Activated B cell treated with CpG ODN at 0.5 μM for 24 hours (primary cell): Measurements from ENCODE around the gene PRSS48. TPM values are rescaled to one million over a fixed set of nuclear protein-coding genes. Genes with fewer than 3 reads are reported as not detected.
"Not testable (repeated sequence)": the region's sequence is repeated elsewhere in the genome, so short reads cannot be mapped to it uniquely, and the experiment has no call there.

Experiments used
- ATAC-seq: fragments of 200-7000 bp; cut with Tn5 transposase; one replicate; pipeline ENCODE4 v1.10.0; 2021; ENCODE audit warnings: low read depth, mild to moderate bottlenecking, moderate library complexity
- CTCF ChIA-PET: fragments of 350-600 bp; sonication (Branson Sonifier 250); formaldehyde crosslinking; loops from one replicate; lab custom pipeline; 2021; ENCODE audit warnings: antibody characterized with exemption; lab: Charles Lee
- POLR2A ChIA-PET: fragments of 350-600 bp; sonication (Branson Sonifier 250); formaldehyde crosslinking; loops from one replicate; lab custom pipeline; 2021; ENCODE audit warnings: antibody characterized with exemption; lab: Charles Lee
- DNase-seq: peaks from one replicate; pipeline ENCODE4 v3.0.0; 2022
- H3K27ac Mint-ChIP-seq: one replicate; pipeline ENCODE4 v1.8.0; 2020; ENCODE audit warnings: mixed read lengths
- H3K27me3 Mint-ChIP-seq: one replicate; pipeline ENCODE4 v1.8.0; 2021; ENCODE audit warnings: mixed read lengths
- H3K36me3 Mint-ChIP-seq: one replicate; pipeline ENCODE4 v1.8.0; 2021; ENCODE audit warnings: low read depth, mixed read lengths
- H3K4me1 Mint-ChIP-seq: one replicate; pipeline ENCODE4 v1.8.0; 2021; ENCODE audit warnings: mixed read lengths
- H3K4me3 Mint-ChIP-seq: one replicate; pipeline ENCODE4 v1.8.0; 2020; ENCODE audit warnings: mild to moderate bottlenecking, mixed read lengths
- H3K9me3 Mint-ChIP-seq: one replicate; pipeline ENCODE4 v1.8.0; 2020; ENCODE audit warnings: mixed read lengths
- intact Hi-C: fragments of 100-400 bp; cut with micrococcal nuclease; formaldehyde crosslinking; loops from one replicate; pipeline ENCODE4 v1.15.1; 2024
- total RNA-seq: library from RNA; stranded (reverse); gene quantifications from 2 replicates; pipeline ENCODE4 v1.2.3, GENCODE V29; 2022
- TF ChIP-seq, protein P1 (sequence below): fragments of 200-600 bp; IDR thresholded peaks from one replicate; pipeline ENCODE4 v1.8.0; 2022; ENCODE audit warnings: antibody characterized with exemption, mild to moderate bottlenecking

The PRSS48 gene
- total RNA-seq, 1 donor from 2014 or later: not detected

- H3K4me3 Mint-ChIP-seq: no peak overlapping the region
- no peaks in the 10 kb centered on the region for H3K36me3 Mint-ChIP-seq
- ATAC-seq (no peak), DNase-seq (no peak)
- ChIA-PET POLR2A (no interaction called here), CTCF (no interaction called here)
- intact Hi-C loops: no loop called here
- no peak overlapping the region for H3K27ac Mint-ChIP-seq
- H3K9me3 Mint-ChIP-seq: no peaks in the 10 kb centered on the region
- H3K4me1 Mint-ChIP-seq: no peaks in the 10 kb centered on the region
- TF ChIP-seq, protein P1, sequence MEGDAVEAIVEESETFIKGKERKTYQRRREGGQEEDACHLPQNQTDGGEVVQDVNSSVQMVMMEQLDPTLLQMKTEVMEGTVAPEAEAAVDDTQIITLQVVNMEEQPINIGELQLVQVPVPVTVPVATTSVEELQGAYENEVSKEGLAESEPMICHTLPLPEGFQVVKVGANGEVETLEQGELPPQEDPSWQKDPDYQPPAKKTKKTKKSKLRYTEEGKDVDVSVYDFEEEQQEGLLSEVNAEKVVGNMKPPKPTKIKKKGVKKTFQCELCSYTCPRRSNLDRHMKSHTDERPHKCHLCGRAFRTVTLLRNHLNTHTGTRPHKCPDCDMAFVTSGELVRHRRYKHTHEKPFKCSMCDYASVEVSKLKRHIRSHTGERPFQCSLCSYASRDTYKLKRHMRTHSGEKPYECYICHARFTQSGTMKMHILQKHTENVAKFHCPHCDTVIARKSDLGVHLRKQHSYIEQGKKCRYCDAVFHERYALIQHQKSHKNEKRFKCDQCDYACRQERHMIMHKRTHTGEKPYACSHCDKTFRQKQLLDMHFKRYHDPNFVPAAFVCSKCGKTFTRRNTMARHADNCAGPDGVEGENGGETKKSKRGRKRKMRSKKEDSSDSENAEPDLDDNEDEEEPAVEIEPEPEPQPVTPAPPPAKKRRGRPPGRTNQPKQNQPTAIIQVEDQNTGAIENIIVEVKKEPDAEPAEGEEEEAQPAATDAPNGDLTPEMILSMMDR: no peak
- H3K27me3 Mint-ChIP-seq: peaks cover 18% of the 10 kb centered on the region
Measured at GRCh38 chr4:151316645-151317044, 39.7 kb downstream of the PRSS48 start.

GRCh38 chr4:151318307-151319006 lies 41.5 kb downstream of the PRSS48 start:
- Mint-ChIP-seq H3K27me3 (peaks cover 32% of the 10 kb centered on the region), H3K4me3 (no peak overlapping the region), H3K27ac (no peak overlapping the region), H3K9me3 (no peaks in the 10 kb centered on the region), H3K36me3 (no peaks in the 10 kb centered on the region), H3K4me1 (no peaks in the 10 kb centered on the region)
- ATAC-seq (no peak), DNase-seq (no peak)
- POLR2A ChIA-PET: no interaction called here
- CTCF ChIA-PET: no interaction called here
- intact Hi-C loops: no loop called here
- TF ChIP-seq, protein P1: no peak

DNA sequence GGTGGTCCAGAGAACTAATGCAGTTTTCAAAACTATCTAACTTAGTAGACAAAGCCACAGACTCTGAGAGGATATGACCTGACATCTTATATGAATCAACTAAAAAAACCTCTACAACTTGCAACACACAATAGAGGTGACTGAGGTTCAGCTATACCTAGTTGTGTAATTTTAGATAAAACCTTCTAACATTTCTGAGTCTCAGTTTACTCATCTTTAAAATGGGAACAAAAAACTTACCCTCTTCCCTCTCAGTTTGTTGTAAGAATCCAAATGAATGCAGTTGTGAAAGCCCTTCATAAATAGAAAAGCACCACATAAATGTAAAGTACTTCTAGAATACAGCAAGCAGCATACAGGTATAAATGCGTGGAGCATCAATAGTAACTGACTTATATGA lies 42.5 kb downstream of the PRSS48 start:
- Mint-ChIP-seq H3K4me3 (no peak overlapping the region), H3K27ac (no peak overlapping the region)
- TF ChIP-seq, protein P1: no peak

DNA sequence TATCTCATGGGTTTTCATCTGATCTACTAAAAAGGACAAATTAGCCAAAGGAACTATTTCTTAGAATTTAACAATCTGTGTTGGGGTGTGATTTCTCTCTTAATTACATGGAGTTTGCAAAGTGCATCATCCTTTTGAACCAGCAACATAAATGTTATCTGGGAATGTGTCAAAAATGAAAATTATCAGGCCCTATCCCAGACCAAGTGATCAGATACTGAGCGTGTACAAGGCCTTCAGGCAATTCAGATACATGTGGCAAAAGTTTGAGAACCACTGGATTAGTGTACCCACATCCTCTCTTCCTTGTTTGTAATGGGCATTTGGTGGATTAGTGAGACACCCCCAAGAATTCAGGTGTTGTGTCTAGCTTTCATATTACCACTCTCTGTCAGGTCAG lies 44.6 kb downstream of the PRSS48 start:
- intact Hi-C loops: no loop called here
- peaks cover 9% of the 10 kb centered on the region for H3K4me1 Mint-ChIP-seq
- ATAC-seq: no peak
- no peak overlapping the region for H3K27ac Mint-ChIP-seq
- peaks cover 3% of the 10 kb centered on the region for H3K9me3 Mint-ChIP-seq
- ChIA-PET CTCF (no interaction called here), POLR2A (no interaction called here)
- DNase-seq: no peak
- no peak overlapping the region for H3K4me3 Mint-ChIP-seq
- peaks cover 54% of the 10 kb centered on the region for H3K27me3 Mint-ChIP-seq
- no peaks in the 10 kb centered on the region for H3K36me3 Mint-ChIP-seq
- TF ChIP-seq, protein P1: no peak

More for the DNA sequence above, 42.5 kb downstream of the PRSS48 start:
- ChIA-PET POLR2A (no interaction called here), CTCF (no interaction called here)
- Mint-ChIP-seq H3K36me3 (no peaks in the 10 kb centered on the region), H3K4me1 (peaks cover 1% of the 10 kb centered on the region), H3K9me3 (no peaks in the 10 kb centered on the region), H3K27me3 (peaks cover 41% of the 10 kb centered on the region)
- intact Hi-C loops: no loop called here
- no peak for ATAC-seq
- DNase-seq: no peak

- CTCF ChIA-PET, ATAC-seq, H3K27ac Mint-ChIP-seq, DNase-seq, POLR2A ChIA-PET, intact Hi-C loops, H3K4me3 Mint-ChIP-seq, H3K36me3 Mint-ChIP-seq, H3K4me1 Mint-ChIP-seq, H3K9me3 Mint-ChIP-seq: not testable (repeated sequence)
- H3K27me3 Mint-ChIP-seq: peaks cover 57% of the 10 kb centered on the region
Measured at GRCh38 chr4:151322161-151322560, 45.2 kb downstream of the PRSS48 start.
